ENCODE results near the gene CUX1.
"Not testable (repeated sequence)": the region's sequence is repeated elsewhere in the genome, so short reads cannot be mapped to it uniquely, and the experiment has no call there.

GRCh38 chr7:102042796-102043195 lies 225.4 kb downstream of the CUX1 start:
- TF ChIP-seq, protein P1, sequence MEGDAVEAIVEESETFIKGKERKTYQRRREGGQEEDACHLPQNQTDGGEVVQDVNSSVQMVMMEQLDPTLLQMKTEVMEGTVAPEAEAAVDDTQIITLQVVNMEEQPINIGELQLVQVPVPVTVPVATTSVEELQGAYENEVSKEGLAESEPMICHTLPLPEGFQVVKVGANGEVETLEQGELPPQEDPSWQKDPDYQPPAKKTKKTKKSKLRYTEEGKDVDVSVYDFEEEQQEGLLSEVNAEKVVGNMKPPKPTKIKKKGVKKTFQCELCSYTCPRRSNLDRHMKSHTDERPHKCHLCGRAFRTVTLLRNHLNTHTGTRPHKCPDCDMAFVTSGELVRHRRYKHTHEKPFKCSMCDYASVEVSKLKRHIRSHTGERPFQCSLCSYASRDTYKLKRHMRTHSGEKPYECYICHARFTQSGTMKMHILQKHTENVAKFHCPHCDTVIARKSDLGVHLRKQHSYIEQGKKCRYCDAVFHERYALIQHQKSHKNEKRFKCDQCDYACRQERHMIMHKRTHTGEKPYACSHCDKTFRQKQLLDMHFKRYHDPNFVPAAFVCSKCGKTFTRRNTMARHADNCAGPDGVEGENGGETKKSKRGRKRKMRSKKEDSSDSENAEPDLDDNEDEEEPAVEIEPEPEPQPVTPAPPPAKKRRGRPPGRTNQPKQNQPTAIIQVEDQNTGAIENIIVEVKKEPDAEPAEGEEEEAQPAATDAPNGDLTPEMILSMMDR (IDR thresholded peaks at IDR 0.05), result not testable (repeated sequence)
- TF ChIP-seq POLR2A (IDR thresholded peaks at IDR 0.05); POLR2AphosphoS5 (IDR thresholded peaks at IDR 0.05); EP300 (IDR thresholded peaks at IDR 0.05; ENCODE audit: low read depth): not testable (repeated sequence)
